NCI-H1417 (cell line): ENCODE data around the gene CD99.
"Not testable (repeated sequence)": the region's sequence is repeated elsewhere in the genome, so short reads cannot be mapped to it uniquely, and the experiment has no call there.

Experiments
- DNase-seq, 3 experiments: peaks; one replicate each; lab custom pipeline; 2025; lab: John Stamatoyannopoulos, UW

Gene CD99

DNA sequence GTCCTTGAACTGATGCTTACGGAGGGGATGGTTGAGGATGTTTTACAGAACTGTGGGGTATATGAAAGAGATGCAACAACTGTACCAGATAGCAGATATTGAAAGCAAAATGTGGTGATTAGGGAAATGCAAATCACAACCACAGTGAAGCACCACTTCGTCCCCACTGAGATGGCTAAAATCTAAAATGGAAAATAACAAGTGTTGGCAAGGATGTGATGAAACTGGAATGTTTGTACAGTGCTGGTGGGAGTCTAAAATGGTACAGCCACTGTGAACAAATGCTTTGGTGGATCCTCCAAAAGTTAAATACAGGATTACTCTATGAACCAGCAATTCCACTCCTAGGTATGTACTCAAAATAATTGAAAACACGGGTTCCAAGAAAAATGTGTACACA is 83.7 kb downstream of the CD99 start:
- no peak for DNase-seq

DNA sequence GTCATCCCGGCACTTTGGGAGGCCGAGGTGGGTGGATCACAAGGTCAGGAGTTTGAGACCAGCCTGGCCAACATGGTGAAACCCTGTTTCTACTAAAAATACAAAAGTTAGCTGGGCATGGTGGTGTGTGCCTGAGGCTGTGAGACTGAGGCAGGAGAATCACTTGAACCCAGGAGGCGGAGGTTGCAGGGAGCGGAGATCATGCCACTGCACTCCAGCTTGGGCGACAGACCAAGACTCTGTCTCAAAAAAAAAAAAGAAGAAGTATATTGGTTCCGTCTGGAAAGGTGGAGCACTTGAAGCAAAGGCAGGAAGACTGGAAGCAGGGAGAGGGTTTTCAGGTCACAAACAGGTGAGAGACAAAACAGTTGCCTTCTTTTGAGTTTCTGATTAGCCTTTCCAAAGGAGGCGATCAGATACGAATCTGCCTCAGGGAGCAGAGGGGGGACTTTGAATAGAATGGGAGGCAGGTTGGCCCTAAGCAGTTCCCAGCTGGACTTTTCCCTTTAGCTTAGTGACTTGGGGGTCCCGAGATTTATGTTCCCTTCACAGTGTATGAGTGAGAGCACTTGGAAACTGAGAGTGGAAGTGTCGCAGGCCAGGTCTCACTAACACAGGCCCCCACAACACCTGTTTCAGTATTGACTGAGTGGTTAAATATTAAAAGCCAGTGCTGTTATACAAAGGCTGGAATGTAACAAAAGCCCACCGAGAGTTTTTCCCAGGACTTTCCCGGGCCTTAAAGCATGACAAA is 89.6 kb downstream of the CD99 start:
- DNase-seq: not testable (repeated sequence)

DNA sequence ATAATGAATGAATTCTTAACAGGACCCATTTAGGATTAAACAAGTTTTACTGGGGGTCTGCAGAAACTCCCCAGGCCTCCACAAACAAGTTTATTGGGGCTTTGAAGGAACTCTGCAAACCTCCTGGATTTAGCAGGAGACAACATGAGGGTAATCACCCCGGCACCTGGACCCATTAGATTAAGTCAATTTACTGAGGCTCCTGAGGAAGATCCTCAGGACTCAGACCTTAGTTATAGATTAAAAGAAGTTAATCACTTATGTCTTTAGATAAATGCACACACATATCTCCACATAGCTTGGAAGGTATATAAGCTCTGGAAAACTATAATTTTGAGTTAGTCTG is 90.1 kb downstream of the CD99 start:
- no peak for DNase-seq

DNA sequence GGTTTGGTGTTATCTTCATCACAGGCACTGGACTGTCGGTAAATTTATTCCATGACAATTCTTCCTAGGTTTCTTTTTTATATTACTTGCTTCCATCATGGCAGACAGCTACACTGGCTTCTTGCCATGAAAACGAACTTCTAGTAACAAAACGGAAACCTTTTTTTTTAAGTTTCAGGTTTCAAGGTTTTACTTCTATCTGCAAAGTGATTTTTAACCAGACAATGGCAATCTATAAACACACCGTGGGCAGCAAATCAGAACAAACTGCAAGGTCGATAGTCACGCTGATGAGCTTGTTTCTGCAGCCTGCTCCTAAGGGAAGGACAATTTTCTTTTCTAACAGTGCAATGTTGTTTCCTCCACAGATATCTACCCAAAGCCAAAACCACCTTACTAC is 90.6 kb downstream of the CD99 start:
- no peak for DNase-seq

DNA sequence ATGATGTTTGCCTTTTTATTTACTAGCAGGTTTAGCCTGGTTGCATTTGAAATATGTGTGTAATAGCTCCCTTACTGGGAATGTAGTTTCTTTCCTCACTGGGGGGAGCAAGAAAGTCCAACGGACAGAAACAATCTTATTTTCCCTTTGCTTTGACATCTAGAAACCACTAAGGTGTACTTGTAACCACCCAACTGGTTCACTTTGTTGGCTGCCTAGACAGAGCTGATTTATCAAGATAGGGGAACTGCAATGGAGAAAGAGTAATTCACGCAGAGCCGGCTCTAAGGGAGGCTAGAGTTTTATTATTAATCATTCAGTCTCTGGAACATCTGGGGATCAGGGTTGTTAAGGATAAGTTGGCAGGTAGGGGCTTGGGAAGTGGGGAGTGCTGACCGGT is 91.1 kb downstream of the CD99 start:
- no peak for DNase-seq

DNA sequence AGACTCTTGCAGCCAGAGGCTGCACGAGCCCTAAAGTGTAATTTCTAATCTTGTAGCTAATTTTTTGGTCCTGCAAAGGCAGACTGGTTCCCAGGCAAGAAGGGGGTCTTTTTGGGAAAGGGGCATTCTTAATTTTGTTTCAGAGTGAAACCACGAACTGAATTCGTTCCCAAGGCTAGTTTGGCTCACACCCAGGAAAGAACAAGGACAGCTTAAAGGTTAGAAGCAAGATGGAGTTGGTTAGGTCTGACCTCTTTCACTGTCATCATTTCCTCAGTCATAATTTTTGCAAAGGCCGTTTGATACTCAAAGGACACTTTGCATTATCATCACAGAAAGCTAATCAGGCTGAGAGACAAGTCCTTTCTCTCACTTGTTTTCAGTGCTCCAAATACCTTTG is 91.7 kb downstream of the CD99 start:
- DNase-seq: no peak

DNA sequence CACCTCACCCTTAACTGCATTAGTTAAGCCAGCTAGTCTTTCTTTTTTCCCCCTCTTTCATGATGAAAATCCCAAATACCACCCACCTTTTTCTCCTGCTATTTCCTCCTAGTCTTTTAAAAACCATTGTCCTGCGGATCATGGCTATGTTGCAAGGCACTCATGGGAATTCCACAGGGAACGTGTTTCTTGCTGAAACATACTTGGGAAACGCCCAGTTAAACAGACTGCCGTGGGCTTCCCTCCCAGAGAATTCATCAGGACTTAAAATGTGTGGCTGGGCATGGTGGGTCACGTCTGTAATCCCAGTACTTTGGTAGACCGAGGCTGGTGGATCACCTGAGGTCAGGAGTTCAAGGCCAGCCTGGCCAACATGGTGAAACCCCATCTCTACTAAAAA is 92.9 kb downstream of the CD99 start:
- no peak for DNase-seq

DNA sequence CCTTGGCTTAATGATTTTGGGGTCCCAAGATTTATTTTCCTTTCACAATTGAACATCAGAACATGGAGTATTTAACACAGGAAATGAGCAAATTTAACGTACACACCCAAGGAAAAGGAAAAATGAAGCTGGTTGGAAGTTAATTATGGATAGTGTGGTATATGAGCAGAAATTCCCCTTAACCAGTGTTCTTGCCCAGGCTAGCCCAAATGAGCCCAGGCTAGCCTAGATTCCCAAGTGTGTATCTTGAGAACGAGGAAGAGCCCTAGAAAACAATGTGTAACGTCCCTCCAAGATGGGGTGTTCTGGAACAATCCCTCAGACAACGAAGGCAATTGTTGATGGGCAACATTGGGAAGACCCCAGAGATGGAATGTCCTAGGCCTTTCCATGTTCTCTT is 94.4 kb downstream of the CD99 start:
- DNase-seq: no peak

DNA sequence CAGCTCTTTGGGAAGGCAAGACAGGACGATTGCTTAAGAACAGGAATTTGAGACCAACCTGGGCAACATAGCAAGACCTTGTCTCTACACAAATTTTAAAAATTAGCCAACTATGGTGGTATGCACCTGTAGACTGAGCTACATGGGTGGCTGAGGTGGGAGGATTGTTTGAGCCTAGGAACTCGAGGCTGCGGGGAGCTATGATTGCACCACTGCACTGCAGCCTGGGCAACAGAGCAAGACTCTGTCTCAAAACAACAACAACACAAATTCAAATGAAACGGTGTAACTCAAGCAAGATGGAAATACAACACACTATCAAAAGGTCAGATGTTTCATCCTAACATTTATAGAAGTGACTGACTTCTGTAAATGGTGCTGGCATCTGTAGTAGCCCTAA is 97.9 kb downstream of the CD99 start:
- no peak for DNase-seq

DNA sequence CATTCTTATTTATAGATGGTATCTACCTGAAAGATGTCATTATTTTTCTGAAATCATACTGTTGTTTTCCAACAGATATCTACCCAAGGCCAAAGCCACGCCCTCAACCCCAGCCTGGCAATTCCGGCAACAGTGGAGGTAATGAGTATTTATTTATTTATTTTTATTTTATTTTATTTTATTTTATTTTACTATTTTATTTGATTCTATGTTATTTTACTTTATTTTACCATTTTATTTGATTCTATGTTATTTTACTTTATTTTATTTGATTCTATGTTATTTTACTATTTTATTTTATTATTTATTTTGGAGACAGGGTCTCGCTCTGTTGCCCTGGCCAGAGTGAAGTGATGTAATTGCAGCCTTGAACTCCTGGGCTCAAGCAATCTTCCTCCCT is 98.5 kb downstream of the CD99 start:
- no peak for DNase-seq
